NCI-H2029 (cell line): ENCODE data around the gene NPAS2.

Source experiments
- DNase-seq: peaks from one replicate; lab custom pipeline; 2025; lab: John Stamatoyannopoulos, UW

The NPAS2 gene

DNA sequence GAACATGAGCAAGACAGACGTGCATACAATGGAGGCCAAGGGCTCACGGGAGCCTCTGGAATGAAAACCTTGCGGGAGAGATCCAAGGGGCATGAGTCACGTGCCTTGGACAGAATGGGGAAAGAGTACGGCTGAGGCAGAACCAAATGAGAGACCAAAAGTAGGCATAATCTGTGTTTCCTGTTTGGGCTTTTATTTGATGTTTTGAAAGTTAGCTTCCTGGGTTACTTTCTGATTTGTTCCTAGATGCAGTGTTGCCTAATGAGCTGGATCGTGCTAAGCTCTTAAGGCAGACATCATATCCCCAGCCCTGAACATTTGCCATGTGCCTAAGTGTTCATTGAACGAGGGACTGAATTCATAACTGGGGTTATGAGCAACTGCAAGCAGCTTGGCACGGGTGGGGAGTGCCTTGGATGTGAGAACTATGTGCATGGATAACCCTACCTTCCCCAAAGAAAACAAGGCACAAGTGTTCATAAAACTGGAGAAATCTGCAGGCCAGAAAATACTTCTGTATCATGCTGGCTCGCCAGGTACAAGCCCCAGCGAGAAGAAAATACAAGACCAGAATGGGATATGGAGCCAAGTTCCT, 121.8 kb downstream of the NPAS2 start:
- no peak for DNase-seq

DNA sequence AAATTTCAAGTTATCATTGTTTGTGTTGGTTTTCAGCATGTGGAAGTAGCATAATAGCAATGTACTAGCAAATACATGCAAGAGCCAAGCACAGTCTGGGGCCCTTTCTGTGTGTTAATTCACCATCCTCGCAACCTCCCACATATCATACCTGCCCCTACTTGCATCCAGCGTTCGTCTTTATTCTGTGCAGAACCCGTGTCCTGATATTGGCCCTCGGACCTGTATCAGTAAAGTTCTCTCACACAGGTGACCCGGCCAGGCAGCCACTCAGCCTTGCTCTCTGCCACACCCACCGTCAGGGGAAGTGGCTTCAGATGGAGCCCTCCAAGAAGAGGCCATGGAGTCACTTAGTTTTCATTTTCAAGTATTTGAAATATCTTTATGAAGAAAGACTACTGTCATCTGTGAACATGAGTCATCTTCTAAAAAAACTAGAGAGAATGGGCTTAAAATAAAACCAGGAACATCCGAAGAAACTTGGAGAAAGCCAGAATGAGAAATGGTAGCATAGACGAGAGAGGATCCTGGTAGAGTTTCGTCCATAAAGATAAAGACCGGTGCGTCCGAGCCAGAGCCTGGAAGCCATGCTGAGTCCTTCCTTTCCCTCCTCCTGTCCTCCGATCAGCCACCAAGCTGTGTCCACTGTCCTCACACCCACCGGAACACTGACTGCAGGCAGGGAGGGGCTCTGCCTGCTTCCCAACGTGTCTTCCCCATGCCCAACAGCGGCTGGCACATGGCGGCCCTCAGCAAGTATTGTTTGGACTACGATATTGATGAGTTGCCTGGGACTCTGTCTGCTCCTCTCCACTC, 124.9 kb downstream of the NPAS2 start:
- no peak for DNase-seq

DNA sequence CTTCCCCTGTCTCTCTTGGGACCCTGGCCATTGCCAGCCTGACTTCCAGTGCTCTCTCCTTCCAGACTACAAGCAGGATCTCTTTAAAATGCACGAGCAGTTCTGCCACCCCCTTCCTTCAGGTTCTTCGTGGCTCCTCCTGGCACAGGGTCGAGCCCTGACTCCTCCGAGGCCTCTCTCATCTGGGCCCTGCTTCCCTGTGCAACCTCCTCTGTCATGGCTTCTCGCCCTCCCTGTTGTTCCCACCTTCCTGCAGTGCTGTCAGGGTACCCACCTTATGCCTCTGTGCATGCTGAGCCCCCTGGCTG, 125.4 kb downstream of the NPAS2 start:
- DNase-seq = no peak

DNA sequence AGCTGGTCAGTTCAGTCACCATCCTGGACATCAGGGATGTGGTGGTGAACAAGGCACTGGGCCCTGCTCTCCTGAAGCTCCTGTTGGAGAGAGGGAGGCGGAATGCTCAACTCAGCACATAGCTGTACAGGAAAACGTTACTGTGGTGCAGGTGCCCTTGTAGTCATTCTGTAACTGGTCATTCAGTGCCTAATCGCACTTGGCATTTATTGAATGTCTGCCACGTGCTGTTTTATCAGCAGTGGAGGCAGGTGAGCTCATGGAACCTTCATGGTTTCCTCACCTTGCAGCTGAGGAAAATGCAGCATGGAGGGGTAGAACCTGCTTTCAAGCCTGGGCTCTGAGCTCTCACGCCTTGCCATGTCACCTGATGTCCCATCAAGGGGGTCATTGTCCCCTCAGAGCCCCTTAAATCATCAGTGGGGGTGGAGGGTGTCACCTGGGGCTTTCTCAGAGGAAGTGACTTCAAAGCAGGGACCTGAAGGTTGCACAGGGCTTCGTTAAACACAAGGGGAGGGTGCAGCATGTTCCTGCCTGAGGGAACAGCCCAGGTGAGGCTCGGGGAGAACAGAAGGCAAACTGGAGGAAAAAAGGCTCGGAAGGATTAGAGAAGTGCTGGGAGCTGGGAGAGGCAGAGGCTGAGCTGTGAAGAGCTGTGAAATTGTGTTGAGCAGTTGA, 126.1 kb downstream of the NPAS2 start:
- no peak for DNase-seq

DNA sequence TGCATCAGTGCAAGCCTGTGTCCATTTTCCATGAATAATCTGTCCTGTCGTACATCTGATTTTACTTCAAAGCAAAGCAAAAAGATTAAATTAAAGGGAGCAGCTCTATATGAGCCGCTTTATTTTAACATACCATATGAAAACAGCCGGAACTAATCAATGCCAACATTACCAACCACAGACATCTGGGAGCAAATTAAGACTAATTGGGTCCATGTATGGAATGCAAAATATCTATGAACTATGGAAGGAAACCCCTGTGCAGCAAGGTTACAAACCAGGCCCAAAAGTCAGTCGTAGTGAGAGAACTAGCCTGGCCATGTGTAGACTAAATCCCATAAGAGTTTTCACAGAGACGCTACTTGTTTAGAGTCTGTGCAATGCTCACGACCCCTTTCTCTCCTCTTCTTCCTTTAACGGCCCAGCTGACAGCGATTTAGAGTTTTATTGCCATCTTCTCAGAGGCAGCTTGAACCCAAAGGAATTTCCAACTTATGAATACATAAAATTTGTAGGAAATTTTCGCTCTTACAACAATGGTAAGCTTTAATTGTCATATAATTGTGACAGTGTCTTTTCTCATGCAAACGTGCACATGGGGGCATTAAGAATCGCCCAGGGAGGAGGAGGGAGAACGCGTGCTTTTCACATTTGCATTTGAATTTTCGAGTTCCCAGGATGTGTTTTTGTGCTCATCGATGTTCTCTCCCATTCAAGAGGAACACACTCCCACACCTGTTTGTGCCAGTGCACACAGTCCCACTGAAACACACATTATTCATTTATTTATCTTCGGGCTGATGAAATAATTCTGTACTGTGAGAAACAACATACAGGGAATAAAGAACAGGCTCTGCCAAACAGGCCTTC, 129.2 kb downstream of the NPAS2 start:
- DNase-seq = no peak

DNA sequence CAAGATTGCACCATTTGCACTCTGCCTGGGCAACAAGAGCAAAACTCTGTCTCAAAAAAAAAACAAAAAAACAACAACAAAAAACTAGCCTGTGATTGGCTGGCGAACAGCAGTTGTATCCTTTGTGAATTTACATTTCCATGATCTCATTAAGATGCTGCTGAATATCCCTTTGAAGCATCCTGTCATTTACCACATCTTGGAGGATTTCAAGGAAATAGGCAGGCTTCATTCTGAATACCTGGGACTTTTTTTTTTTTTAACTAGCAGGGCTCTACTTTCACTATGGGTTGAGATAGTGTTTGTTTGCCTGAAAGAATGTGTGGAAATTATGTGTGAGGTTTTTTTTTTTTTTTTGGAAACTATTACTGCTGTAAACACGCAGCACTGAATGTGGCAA, 132.6 kb downstream of the NPAS2 start:
- no peak for DNase-seq

DNA sequence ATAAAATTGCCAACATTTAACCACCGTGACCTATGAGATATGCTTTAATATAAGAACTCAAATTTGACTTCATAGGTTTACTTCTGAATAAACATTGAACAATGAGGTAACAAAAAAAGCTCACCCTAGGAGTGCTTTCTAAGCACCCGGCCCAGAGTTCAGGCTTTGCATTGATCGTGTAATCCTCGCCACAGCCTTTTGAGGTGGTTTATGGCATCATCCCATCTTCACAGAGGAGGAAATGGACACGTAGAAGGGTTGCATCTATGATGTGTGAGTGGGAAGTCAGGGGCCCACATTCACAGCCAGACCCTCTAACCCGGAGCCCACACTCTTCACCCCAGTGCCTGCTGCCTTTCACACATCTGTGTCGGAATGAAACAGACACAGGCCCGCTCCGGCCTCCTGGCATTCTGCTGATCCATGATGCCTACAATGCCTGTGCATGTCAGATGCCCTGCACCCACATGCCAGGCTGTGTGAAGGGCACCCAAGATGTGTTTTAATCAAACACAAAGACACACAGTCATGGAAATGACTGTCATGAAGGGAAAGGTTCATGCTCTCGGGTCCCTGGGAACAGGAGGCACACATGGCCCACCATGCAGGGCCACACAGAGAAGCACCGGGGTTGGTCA, 133.6 kb downstream of the NPAS2 start:
- DNase-seq = no peak

DNA sequence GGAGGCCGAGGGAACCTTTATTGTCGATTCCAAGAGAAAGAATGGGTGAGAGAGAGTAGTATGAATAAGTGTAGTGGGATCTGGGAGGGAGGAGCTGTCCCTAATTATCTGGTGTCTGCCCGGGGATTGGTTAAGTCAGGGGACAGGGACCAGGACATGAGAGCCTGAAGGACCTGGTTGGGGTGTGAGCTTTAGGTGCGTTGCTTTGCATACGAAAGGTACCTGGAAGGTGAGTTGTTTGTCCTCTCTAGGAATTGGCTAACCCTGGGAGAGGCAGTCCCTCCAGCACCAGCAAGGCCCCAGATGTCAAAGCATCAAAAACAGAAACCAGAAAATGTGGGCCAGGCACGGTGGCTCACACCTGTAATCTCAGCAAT, 134.1 kb downstream of the NPAS2 start:
- no peak for DNase-seq

DNA sequence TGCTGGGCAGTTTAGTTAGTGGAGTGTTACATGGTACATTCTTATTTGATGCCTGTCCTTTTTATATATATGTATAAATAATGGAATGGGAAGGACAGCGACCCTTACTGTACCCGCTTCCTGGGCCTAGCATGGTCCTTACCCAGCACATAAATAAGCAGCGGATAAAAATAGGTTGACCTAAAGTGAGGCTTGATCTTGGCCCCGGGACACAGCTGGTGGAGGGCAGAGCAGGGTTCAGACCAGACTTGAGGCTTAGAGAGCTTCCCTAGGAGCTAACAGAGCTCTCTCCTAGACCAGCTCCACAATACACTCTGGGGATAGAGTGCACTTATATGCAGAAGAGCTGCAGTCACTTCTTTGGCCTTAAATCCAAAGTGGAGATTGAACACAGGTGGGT, 135.3 kb downstream of the NPAS2 start:
- no peak for DNase-seq

DNA sequence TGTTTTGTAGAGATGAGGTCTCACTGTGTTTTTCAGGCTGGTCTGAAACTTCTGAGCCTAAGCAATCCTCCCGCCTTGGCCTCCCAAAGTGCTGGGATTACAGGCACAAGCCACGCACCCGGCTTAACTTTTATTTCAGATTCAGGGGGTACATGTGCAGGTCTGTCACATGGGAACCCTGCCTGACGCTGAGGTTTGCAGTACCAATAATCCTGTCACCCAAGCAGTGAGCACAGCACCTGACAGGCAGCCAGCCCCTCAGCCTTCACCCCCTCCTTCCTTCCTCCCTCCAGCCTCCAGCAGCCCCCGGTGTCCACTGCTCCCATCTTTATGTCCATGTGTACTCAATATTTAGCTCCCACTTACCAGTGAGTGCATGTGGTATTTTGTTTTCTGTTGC, 136.1 kb downstream of the NPAS2 start:
- DNase-seq = no peak

DNA sequence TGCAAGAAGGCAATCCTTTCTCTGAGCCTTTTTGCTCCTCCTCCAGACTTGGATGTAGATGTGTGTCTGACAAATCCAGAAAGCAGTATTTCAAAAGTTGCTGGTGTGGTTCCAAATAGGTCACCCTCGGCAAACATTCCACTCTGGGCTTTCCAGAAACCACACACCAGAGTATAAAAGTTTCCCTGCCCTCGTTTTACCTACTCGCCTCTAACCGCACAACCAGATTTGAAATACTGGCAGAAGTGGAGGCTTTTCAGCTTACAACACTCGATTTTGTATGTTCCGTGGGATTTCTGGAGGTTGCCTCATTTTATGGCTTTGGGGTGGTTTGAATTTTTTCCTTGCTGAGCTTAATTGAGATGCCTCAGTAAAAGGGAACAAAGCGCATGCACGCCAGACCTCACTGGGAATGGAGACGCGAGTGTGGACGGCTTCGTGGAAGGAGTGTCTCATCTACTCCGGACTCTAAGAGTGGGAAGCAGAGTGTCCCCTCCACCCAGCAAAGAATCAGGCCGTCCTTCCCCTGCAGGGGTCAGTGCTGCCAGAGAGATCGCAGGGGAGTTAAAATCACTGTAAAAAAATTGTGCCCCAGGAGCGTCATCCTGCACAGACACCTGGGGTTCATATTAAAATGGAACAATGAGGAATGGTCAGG, 138.2 kb downstream of the NPAS2 start:
- DNase-seq = no peak

DNA sequence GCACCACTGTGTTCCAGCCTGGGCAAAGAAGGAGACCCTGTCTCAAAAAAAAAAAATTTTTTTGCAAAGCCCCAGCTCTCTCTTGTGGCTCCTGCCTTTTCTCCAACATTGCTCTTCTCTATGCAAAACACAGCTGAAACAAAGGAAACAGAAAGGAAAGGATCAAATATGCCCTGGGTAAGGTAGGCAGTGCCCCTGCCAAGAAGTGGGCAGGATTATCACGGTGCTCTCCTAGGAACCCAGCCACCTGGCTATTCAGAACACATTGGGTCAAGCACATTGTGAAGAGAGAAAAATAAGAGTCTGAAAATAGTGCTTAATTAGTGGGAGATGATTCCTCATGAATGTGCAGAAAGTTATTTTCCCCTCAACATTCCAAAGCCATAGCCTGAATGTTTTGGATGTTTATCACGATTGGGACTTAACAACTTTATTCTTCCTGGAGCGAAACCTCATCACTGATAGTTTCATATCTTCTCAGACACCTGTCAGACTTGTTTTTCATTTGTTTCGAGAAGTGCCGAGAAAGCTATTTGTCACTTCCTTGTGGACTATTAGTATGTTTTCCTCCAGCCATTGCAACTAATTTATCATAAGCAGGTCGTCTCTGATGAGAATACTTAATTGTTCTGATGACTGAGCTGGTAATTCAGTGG, 139.4 kb downstream of the NPAS2 start:
- DNase-seq = no peak

DNA sequence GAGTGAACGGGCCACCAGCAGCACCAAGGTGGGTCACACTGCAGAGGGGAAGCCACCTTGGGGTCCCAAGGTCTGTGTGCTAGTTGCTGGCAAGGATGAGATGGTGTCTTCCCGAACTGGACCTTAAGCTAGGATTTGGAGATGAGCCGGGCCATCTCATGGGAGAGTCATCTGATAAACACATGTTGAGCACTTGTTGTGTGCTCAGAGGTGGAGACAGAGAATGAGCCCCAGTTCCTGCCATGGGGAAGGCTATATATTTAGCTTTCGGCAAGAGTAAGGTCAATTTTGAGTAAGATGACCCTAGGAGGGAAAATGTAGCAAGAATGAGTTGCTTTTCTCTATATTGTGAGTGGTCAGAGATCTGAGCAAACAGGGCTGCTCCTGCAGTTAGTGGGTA, 140.7 kb downstream of the NPAS2 start:
- no peak for DNase-seq

DNA sequence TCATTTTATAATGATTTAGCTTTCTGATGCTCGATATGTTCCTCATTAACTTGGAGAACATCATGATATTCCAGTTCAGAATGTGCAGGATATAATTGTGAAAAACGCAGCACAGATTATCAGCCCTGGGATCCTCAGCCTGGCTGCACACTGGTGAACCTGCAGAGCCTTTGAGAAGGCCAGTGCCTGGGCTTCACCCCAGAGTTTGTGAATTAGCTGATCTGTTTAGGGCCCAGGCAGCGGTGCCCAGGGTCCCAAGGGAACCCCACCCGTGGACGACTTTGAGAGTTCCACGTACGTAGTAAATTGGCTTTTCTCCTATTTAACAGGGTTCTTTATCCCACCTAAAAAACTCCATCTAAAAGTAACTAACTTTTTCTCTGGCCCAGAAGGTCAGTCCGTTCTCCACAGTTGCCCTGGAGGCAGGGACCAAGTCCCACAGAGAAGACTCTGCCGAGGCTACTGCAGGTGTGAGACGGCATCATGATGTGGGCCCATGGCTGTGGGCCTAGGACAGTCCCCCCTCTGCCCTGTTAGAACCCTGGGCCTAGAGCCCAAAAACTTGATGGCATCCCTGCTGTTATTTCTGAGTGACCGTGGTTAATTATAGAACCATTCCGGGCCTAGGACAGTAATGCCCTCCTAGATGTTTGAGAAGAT, 142.6 kb downstream of the NPAS2 start:
- no peak for DNase-seq

DNA sequence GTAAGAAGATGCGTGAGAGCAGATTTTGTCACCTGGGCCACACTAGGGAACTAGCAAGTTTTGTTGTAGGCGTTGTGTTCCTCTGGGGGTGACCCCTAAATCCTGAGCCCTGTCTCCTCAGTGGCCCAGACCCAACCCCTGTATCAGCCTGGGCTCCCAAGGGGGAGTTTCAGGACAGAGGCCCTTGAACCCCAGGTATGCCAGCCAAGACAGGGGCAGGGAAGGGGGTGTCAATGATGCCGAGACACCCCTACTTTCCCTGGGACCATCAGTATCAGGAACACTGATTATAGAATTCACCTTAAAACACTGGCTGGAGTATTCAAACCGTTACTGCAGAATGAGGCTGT, 143.1 kb downstream of the NPAS2 start:
- DNase-seq = no peak

DNA sequence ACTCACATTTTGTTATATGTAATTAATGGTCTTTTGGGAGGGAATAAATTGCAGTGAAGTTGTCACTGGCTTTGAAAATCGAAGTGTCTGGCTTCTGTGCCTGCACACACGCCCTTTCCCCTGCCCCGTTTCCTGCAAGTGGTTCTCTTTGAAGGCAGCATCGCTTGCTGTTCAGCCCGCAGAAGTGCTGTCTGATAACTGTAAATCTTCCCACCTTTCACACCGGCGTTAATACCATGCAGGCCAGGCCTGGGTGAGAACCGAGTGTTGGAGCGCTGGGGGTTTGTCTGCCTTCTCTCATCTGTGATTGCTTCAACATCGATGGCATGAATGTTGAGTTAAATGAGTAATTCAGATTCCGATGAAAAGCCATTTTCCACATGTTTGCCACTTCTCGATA, 144.3 kb downstream of the NPAS2 start:
- DNase-seq = no peak

DNA sequence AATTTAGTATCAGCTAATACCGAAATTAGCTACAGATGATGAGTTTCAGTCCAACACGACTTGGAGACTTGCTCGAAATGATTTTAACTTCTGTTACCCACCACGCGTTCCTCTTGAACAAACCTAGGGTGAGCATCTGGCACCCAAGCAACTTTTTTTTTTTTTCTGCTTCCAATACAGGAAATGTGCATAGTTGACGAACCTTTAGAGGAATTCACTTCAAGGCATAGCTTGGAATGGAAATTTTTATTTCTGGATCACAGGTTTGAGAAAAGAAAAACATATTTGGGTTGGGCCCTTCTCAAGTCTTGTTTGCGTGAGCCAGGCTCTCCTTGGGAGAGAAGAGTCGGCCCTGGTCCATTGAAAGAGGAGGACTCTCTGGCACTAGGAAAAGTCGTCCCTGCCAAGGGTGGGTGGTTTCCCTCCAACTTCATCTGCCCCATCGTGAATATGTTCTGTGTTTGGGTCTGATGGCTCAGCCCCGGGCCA, 144.8 kb downstream of the NPAS2 start:
- DNase-seq = no peak

DNA sequence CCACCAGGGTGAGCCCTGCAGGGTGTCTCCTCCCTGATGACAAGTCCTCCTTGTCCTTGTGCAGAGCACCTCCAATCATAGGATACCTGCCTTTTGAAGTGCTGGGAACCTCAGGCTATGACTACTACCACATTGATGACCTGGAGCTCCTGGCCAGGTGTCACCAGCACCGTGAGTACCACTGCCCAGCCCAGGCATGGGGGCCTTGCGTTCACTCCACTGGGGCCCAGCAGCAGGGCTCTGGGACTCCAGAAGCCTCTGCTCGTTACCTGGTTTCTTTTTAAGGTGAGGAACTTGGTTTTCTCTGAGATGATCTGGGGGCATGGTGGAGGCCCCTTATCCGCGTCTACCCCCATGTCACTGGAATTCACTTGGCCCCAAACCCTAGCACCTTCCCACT, 145.7 kb downstream of the NPAS2 start:
- no peak for DNase-seq

DNA sequence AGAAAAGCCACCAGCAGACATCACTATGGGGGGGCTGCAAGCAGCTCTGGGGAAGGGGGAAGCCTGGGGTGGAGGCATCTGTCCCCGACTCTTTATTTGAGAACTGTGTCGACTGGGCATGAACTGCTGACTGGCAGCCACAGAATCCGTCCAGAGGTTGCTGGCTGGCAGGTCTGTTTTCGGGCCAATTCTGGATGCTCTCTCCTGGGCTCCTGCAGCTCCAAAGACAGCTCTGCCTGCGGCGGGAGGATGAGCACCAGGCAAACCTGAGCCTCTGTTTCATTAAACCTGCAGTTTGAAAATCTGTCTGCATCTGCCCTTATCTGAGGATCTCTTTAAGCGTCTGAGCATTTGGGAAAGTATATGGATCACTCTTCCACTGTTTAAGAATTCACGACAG, 147.8 kb downstream of the NPAS2 start:
- no peak for DNase-seq
